ENCODE data around the gene OSBPL8.

DNA sequence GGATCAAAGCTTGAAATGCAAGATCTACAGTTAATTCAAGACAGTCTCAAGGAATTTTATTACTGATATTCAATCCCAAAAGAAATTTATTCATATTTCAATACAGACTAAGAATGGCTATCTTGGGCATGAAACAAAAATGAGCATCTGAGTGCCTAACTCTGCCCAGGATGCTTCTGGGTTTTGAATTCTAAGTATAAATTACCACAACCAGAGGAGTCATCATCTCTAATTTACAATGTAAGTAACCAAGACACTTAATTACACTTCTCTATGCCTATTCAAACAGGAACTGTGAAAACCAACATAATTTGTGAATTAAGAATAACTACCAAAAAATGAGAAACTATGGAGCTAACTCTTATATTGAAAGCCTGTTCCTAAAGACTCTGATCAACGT is 14.1 kb downstream of the OSBPL8 start:
- TF ChIP-seq CTCF (IDR thresholded peaks at IDR 0.05) (no peak), EP300 (IDR thresholded peaks at IDR 0.05) (no peak), POLR2A (IDR thresholded peaks at IDR 0.05; ENCODE audit: low read depth) (no peak), POLR2AphosphoS5 (IDR thresholded peaks at IDR 0.05) (no peak)

Data from esophagus muscularis mucosa (tissue), 4 donors.